GM21515 (cell line): ENCODE measurements around the gene ZNF12.
"Not testable (repeated sequence)": the region's sequence is repeated elsewhere in the genome, so short reads cannot be mapped to it uniquely, and the experiment has no call there.

Experiments used
- ATAC-seq: cut with Tn5 transposase; IDR thresholded peaks from one replicate; pipeline ENCODE4 v1.9.1; 2021; ENCODE audit not compliant: unreplicated experiment

Gene ZNF12

DNA sequence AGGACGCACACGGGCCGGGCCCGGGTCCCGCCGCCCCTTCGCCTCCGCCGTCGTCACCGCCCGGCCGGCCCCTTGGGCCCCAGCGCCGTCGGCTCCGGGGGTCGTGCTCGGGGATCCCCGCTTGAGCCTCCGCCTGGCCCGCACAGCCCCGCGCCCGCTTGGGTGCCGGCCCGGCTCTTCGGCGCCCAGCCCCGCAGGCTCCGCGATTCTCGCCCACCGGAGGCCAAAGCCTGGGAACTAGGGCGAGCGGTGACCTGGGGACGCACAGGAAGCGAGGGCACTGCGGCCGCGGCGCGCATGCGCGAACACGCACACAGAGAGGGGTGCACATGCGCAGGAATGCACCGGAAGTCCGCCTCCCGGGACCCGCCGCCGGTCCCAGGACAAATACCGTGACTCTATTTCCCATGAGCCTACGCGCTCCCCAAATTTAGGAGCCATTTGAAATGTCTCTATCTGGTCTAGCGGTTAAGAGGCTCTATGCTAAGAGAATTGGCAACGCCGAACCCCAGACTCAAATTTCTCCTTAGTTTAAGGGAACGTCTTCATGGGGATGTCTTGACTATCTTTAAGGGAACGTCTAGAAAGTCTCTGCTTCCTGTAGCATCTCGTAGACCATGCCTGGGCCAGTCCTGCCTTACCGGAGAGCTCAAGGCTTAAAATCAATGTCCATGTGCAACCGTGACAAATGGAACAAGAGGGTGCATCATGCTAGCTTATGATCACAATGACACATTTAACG is at the start of gene ZNF12:
ZNF12 (minus strand) TSS at position 282 of the 742 bp plus-strand sequence. CDS start 1,774 bp downstream, outside the sequence.
- peak; percentile 92 for ATAC-seq

DNA sequence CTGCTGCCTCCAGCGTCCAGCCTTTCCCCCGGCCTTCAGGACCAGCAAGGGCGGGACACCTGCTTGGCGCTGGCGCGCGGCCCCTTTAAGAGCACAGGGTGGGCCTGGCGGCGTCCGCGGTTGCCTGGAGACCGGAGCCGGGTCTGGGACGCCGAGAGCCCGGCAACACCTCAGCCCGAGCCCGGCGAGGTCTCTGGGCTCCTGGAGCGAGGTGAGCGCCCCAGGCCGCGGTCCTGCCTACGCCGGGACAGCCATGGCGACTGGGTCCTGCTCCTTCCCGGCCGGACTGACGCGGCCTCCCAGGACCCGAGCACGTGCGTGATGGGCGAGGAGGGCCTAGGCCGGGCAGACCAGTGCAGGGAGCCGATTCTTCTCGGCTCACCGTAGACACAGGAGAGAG is 47.2 kb upstream of the ZNF12 start, which contains the start of gene RSPH10B2:
RSPH10B2 (plus strand) TSS at position 140 of the 400 bp plus-strand sequence. CDS start 3,575 bp downstream, outside the sequence.
- not testable (repeated sequence) for ATAC-seq

DNA sequence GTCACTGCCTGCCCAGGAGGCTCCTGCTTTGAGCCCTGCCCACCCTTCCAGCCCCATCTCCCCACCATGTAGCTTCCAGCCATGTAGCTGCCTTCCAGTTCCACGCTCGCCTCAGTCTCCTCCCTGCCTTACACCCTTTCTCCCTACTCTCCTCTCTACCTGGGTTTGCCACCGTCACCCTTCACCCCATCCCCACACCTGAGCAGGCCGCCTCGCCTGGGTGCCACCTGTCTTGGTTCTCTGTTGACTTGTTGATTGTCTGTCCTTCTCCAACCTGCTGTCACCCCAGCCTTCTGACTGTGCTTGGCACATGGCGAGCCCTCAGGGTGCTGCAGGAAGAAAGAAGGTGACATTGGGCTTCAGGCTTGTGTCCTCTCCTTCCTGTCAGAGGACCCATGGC is 43.4 kb upstream of the ZNF12 start:
- not testable (repeated sequence) for ATAC-seq

DNA sequence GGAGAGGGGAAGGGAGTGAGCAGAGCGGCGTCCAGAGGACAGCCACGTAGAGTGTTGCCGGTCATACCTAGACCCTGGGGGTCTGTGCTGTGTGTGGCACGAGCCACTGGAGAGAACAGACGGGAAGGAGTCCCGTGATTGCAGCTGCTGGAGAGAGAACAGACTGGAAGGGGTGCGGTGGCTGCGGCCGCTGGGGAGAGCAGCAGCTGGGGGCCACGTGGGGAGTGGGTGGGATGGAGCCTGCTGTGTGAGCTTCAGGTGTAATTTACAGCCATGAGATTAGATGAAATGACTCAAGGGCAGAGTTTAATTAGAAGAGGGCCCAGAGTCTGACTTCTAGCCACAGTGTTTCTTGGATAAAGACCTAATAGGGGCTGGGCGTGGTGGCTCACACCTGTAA is 42.6 kb upstream of the ZNF12 start:
- ATAC-seq = not testable (repeated sequence)

DNA sequence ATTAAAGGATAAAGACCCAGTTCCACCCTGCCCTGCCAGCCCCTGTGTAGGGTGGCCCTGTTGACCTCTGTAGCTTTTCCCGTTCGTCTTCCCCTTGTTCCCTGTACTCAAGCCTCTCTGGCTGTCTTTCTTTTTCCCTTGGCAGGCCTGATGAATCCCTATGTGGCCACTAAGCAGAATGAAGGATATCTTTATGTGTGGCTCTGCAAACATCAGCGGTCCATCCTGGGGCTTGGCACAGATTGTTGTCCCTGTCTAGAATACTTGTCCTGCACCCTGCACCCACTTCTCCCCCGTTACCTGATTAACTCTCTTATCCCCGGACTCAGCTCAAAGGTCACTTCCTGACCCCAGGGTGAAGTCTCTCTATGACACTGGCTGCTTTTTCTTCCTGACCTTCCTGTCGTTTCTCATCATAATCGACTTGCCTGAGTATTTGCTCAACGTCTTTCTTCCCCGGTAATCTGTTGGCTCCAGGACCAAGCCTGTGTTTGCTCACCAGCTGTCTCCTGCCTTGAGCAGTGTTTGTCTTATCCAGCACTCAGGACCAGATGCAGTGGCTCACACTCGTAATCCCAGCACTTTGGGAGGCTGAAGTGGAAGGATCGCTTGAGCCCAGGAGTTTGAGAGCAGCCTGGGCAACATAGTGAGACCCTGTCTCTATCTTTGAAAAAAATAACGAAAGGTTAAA is 37.8 kb upstream of the ZNF12 start:
- not testable (repeated sequence) for ATAC-seq

DNA sequence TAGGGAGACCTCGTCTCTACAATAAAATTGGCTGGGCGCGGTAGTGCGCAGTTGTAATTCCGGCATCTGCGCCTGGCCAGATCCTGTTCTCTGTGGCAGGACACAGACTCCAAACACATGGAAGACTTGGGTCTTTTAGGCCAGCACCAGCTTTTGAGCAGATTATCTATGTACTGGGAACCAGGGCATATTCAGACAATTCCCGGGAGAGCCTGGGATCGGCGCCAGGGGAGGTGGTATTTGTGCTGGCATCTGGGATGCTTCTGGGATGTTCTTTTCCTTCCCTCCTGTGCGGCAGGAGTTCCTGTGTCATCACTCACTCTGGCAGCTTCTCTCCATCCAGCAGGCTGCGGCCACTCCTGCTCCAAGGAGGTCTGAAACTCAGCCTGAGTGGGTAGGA is 31.7 kb upstream of the ZNF12 start:
- ATAC-seq = not testable (repeated sequence)

DNA sequence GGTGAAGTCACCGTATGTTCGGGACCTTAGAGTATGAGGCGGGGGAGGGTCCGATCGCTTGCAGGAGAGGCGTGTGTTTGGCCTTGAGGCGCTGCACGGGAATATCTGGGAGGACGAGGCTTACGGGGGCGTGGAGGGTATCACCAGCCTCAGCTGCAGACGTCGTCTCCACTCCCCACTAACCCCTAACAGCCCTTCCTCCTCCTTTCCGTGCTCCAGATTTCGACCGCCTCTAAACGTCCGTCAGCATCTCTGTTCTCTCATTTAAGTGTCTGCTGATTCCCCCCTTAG is 23.5 kb upstream of the ZNF12 start:
- ATAC-seq = no peak

DNA sequence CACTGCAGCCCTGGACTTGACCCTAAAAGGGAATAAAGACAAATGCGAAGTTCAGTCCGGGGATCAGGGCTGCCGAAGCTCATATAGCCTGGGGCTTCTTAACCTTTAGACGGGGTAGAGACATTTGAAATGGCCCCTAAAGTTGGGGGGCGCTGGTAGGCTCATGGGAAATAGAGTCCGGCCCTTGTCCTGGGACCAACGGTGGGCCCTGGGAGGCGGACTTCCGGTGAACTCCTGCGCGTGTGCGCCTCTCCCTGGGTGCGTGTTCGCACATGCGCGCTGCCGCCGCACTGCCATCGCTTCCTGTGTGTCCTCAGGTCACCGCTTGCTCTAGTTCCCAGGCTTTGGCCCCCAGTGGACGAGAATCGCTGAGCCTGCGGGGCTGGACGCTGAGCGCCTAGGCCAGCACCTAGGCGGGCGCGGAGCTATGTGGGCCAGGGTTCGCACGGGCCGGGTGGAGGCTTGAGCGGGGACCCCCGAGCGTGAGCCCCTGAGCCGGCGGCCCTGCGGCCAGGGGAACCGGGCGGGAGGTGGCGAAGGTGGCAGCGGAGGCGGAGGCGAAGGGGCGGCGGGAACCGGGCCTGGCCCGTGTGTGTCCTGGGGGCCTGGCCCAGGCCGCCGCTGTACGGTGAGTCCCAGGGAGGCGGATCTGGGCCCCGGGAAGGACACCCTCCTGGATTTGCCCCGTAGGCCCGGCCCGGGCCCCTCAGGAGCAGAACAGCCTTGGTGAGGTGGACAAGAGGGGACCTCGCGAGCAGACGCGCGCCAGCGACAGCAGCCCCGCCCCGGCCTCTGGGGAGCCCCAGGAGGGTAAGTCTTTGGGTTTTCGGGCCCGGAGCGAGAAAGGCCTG is 23.0 kb upstream of the ZNF12 start:
- peak; percentile 87 for ATAC-seq

DNA sequence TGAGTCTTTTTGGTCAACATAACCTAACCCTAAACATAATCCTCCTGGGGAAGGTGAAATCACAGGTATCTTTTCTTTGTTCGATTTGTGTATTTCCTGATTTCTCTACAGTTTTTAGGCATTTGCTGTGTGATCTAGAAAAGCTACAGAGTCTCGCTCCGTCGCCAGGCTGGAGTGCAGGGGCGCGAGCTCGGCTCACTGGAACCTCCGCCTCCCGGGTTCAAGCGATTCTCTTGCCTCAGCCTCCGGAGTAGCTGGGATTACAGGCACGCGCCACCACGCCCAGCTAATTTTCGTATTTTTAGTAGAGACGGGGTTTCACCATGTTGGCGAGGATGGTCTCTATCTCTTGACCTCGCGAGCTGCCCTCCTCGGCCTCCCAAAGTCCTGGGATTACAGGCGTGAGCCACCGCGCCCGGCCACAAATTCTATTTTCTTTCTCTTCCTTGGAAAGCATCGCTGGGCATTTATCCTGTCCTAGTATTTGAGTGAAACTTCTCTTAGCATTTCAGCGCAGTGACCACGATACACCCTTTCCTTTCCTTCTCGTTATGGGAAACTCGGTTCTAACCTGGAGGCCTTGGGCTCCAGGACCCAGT is 22.2 kb upstream of the ZNF12 start:
- not testable (repeated sequence) for ATAC-seq

DNA sequence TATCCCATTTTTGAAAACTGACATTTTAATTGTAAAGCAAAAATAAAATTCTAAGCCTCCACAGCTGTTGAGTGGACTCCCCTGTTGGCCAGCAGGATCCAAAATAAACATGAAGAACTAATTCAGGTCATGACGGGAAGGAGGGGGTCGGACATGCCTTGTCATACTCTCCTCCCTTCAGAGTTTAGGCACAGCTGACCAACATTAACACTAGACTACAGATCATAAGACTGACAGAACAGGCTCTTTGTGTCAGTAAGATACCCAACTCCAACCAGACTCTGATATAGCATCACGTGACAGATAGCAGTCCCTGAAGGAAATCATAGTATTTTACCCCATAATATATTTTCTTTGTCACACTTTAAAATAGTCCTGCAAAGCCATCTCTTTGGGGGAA is 20.9 kb upstream of the ZNF12 start:
- ATAC-seq = no peak

DNA sequence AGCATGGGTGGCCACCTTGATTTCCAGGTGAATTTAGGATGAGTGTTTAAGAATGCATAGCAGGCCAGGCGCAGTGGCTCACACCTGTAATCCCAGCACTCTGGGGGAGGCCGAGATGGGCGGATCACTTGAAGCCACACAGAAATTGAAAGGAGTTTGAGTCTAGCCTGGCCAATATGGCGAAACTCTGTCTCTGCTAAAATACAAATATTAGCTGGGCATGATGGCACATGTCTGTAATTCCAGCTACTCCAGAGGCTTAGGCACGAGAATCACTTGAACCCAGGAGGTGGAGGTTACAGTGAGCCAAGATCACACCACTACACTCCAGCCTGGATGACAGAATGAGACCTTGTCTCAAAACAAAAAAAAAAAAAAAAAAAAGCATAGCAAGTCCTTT is 19.6 kb upstream of the ZNF12 start:
- not testable (repeated sequence) for ATAC-seq

DNA sequence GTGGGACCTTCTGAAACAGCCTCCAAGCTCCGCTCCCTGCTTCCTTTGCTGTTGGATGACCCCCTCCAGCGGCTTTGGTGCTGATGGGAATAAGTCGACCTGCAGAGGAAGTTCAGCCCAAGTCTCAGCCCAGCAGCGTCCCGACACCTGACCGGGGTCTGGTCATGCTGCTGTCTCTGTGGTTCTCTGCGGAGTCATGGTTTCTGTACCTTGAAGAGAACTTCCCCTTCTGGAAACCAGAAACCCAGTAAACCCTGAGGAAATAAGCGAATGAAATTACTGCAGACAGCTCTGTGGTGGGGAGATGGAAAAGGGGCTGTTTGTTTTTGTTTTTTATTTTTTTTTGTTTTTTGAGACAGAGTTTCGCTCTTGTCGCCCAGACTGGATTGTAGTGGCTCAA is 18.3 kb upstream of the ZNF12 start:
- ATAC-seq = peak; percentile 75

DNA sequence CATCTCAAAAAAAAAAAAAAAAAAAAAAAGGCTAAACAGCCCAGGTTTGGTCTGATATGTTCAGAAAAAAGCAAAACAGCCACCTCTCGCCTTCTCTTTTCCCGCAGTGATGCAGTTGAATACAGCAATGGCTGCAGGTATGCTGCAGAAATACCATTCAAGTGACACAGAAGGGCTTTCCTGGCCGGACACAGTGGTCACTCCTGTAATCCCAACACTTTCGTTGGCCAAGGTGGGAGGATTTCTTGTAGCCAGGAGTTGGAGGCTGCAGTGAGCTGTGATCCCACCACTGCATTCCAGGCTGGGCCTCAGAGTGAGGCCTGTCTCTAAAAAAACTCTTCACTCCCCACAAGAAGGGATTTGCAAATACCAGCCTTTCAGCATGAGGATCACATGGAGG is 17.6 kb upstream of the ZNF12 start:
- not testable (repeated sequence) for ATAC-seq

DNA sequence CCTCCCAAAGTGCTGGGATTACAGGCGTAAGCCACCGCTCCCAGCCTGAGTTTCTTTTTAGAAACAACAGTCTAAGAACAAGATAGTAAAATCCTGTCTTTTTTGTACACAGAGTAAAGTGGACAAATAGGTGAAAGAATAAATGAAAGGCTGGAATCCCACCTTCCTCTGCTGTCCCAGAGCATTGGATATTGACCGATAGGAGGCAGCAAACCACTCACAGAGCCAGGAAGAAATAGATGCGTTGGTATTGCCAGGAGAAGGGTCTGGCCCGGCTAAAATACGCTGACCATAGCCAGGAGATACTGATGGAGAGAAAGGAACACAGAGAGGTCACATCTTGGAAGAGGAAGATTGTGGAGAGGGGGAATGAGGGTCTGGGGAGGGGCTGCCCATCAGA is 11.4 kb upstream of the ZNF12 start:
- ATAC-seq = no peak

DNA sequence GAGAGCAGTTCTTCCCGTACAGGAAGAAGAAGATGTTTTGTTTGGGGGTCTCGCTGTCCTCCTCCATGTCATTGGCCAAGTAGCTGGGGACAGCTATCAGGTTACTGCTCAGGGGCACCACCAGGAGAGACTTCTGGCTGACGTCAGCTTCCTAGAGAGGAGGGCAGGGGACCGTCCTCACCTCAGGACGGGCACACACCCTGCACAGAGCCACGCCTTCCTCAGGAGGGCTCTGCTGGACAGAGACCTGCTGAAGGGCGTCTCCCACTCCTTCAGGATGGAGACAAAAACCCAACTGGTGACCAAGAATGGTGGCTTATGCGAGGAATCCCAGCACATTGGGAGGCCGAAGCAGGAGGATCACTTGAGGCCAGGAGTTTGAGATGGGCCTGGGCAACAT is 9.2 kb upstream of the ZNF12 start:
- ATAC-seq = not testable (repeated sequence)

DNA sequence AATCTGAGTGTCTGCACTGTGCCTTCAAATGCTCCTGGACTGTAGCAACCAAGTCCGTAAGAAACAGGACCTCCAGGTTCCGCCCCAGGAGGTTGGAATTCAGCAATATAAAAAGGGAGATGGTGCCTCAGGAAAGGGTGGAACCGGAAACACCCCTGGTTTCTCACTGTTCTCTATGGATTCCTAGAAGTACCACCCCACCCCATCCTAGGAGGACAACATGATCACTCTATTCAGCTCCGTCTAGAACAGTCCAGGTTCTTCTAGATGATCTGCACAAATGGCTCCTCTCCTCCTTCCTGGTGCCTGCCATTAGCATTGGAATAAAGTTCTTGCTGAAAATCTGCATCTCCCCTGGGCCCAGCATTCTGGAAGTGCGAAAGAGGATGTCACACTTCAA is 7.6 kb upstream of the ZNF12 start:
- no peak for ATAC-seq

DNA sequence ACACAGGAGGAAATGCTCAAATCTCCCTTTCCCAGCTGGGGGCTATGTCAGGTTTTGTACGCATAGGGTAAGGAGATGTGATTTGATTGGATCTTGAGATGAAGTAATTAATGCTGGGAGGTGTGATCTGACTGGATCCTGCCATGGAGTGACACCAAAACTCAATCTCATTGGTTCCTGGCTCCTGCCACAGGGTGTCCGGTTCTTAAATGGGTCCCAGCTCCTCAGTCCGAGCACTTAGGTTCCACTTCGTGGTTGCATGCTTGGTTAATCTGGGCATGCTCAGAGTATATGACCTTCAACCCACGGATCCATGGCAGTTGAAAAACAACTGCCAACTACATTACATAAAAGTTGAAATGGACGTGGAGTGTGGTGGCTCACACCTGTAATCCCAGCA is 3.1 kb upstream of the ZNF12 start:
- ATAC-seq = no peak

DNA sequence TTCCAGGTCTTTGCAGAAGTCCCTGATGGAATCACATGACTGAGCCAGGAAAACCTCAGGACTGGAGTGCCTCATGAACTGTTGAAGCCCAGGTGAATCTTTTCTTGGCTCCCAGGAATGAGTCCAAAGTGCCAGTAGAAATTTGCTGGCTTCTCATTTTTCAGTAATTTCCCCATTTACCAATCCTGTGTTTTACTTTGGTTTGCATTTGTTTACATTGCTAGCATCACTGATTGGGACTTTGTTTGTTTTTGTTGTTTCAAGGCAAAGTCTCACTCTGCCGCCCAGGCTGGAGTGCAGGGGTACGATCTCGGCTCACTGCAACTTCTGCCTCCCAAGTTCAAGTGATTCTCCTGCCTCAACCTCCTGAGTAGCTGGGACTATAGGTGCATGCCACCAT is 1.6 kb upstream of the ZNF12 start:
- no peak for ATAC-seq

DNA sequence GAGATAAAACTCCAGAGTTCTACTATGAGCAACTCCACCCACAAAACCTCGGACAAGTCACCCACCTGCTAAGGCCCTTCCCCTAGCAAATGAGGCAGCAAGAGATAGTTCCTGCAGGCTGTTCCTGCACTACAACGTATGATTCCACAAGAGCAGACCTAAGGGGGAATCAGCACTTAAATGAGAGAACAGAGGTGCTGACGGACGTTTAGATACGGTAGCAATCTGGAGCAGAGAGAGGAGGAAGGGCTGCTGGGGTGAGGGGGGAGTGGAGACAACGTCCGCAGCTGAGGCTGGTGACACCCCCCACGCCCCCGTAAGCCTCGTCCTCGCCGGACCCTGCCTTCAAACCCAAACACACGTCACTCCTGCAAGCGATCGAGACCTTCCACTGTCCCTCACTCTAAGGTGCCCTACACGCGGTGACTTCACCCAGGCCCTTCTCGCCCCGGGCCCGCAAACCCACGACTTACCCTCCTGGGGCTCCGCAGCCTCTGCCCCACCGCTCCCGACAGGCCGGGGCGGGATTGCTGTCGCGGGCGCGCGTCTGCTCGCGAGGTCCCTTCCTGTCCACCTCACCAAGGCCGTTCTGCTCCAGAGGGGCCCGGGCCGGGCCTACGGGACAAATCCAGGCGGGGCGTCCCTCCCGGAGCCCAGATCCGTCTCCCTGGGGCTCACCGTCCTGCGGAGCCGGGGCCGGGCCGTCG is 635 bp downstream of the ZNF12 start:
- ATAC-seq = peak; percentile 34

DNA sequence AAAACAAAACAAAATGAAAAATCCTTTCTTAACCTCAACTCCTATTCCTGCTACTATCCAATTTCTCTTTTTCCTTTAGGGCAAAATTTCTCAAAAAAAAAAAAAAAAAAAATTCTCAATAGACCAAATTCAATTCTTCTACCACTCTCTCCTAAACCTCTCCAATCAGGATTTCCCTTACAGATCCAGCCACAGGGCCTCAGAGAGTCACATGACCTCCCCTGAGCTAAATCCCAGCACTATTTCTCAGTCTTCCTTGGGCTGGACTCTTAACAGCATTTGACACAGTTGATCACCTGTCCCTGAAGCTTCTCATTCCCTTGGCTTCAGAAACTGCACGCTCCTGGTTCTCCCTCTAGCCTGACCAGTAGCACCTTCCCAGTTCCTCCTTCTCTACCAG is 4.9 kb downstream of the ZNF12 start:
- no peak for ATAC-seq

DNA sequence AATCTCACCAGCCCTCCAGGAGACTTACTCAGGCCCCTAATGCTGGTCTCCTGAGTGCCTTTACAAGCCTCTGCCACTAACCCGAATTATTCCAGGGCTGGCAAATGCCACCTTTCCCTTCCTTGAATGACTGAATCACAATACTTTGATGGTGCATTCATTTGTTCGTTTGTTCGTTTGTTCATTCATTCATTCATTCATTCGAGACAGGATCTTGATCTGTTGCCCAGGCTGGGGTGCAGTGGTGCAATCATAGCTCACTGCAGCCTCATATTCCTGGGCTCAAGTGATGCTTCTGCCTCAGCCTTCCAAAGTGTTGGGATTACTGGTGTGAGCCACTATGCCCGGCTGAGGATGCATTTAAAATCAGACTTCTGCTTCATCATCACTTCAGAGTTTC is 6.0 kb downstream of the ZNF12 start:
- ATAC-seq = no peak
